ENCODE measurements around the gene UTF1.
"Not testable (repeated sequence)": the region's sequence is repeated elsewhere in the genome, so short reads cannot be mapped to it uniquely, and the experiment has no call there.

Gene UTF1

GRCh38 chr10:133210398-133211140 lies 19.4 kb upstream of the UTF1 start:
- DNase-seq, result no peak

GRCh38 chr10:133211141-133211830 lies 18.7 kb upstream of the UTF1 start:
- DNase-seq, result no peak

- no peak for DNase-seq
Observed at GRCh38 chr10:133211959-133212852, 17.8 kb upstream of the UTF1 start.

- DNase-seq, result no peak
Observed at GRCh38 chr10:133212853-133213494, 17.0 kb upstream of the UTF1 start.

- DNase-seq, result no peak
Observed at GRCh38 chr10:133213641-133214467, 16.2 kb upstream of the UTF1 start.

GRCh38 chr10:133214468-133215410 lies 15.3 kb upstream of the UTF1 start:
- no peak for DNase-seq

GRCh38 chr10:133215586-133215985 lies 14.4 kb upstream of the UTF1 start:
- DNase-seq, result no peak

- no peak for DNase-seq
Observed at GRCh38 chr10:133216776-133217175, 13.2 kb upstream of the UTF1 start.

- DNase-seq, result no peak
Observed at GRCh38 chr10:133217800-133218589, 12.0 kb upstream of the UTF1 start.

- no peak for DNase-seq
Observed at GRCh38 chr10:133218891-133219290, 11.1 kb upstream of the UTF1 start.

GRCh38 chr10:133219782-133220181 lies 10.2 kb upstream of the UTF1 start:
- DNase-seq, result no peak

- DNase-seq, result no peak
Observed at GRCh38 chr10:133221331-133221730, 8.7 kb upstream of the UTF1 start.

- not testable (repeated sequence) for DNase-seq
Observed at GRCh38 chr10:133221756-133222155, 8.3 kb upstream of the UTF1 start.

- DNase-seq, result no peak
Observed at GRCh38 chr10:133224076-133224475, 5.9 kb upstream of the UTF1 start.

- no peak for DNase-seq
Observed at GRCh38 chr10:133224756-133225372, 5.2 kb upstream of the UTF1 start.

- DNase-seq, result no peak
Observed at GRCh38 chr10:133225707-133226191, 4.3 kb upstream of the UTF1 start.

- no peak for DNase-seq
Observed at GRCh38 chr10:133226251-133226808, 3.7 kb upstream of the UTF1 start.

- DNase-seq, result no peak
Observed at GRCh38 chr10:133227256-133227655, 2.8 kb upstream of the UTF1 start.
